Omental fat pad (tissue), 4 donors: Measurements from ENCODE around the gene ZBTB7B. TPM values are rescaled to one million over a fixed set of nuclear protein-coding genes. Genes with fewer than 3 reads are reported as not detected.
A peak's percentile ranks its signal among the peaks of the same experiment; 100 is the strongest.

Source experiments
- ATAC-seq: fragments of 150-250 bp; one replicate; pipeline ENCODE4 v1.9.1; 2016; ENCODE audit warnings: mild to moderate bottlenecking, moderate library complexity; ENCODE audit not compliant: low FRiP score
- DNase-seq: peaks from one replicate; pipeline ENCODE4 v3.0.0-alpha.2; 2019; ENCODE audit warnings: low spot score
- CTCF ChIP-seq, 3 donors: fragments of 450-650 bp; IDR thresholded peaks; one replicate each; pipeline ENCODE4 v1.5.1; 2016 to 2017; ENCODE audit warnings: antibody characterized with exemption in 3 of 3, mild to moderate bottlenecking in 3 of 3, moderate library complexity in 2 of 3
- total RNA-seq, 4 donors: library from RNA; depleted of rRNA; stranded (reverse); fragments of >200 nt; gene quantifications; one replicate each; pipeline ENCODE4 v1.1.0, GENCODE V29; 2016

ZBTB7B gene
- total RNA-seq, 4 donors from 2014 or later = 38.6 to 66.4 (median 49.2) TPM

DNA sequence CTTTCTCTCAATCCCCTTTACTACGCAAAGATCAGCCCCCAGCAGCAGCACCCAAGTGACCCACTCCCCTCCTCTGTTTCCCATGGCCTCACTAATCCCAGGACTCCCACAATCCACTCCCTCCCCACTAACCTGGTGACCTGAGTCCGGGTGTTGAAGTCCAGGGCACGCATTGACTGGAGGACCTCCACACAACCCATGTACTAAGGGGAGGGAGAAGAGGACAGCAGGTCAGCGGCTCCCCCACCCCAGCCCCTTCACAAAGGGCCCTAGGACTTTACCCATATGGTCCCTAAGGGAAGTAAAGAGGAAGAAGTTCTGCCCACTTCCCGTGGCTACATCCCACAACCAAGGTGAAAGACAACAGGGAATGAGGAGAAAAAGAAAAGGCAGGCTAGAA lies 33.4 kb upstream of the ZBTB7B start:
- ATAC-seq (no peak), DNase-seq (no peak)

DNA sequence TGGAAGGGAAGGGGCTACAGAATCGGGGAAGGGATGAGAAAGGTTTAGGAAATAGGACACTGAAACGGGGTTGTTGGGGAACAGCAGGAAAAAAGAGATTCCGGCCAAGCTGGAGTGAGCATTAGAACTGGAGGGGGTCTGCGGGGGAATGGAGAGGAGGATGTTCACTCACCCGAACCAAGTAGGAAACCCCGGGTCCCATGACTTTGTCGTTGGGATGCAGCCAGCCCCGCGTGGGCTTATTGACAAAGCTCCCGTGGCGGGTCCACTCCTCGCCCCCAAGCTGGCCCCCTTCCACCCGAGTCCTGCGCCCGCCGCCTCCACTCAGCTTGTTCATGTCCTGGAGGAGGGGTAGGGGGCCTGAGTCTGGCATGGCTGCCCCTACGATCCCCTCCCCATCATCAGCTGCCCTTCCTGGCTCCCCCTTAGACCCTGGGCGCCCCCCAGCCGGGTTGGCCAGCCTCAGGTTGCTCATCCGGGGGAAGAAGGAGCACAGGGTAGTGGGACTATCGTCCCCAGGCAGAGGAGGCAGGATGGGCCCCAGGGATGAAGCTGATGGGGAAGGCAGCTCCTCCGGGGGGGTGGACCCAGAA lies 32.6 kb upstream of the ZBTB7B start:
- ATAC-seq (no peak), DNase-seq (no peak)
- no peak for TF ChIP-seq CTCF (IDR thresholded peaks at IDR 0.05)

More for the DNA sequence above, 33.4 kb upstream of the ZBTB7B start:
- no peak for TF ChIP-seq CTCF (IDR thresholded peaks at IDR 0.05)

- TF ChIP-seq CTCF (IDR thresholded peaks at IDR 0.05) = no peak
- DNase-seq (peak; percentile 82), ATAC-seq (peak; percentile 61)
Measured at GRCh38 chr1:154970631-154971340, 31.8 kb upstream of the ZBTB7B start, which contains the start of gene SHC1. Gene SHC1, minus strand, starts transcription at chr1:154970747. Its CDS starts 221 bp downstream, at chr1:154970526.

DNA sequence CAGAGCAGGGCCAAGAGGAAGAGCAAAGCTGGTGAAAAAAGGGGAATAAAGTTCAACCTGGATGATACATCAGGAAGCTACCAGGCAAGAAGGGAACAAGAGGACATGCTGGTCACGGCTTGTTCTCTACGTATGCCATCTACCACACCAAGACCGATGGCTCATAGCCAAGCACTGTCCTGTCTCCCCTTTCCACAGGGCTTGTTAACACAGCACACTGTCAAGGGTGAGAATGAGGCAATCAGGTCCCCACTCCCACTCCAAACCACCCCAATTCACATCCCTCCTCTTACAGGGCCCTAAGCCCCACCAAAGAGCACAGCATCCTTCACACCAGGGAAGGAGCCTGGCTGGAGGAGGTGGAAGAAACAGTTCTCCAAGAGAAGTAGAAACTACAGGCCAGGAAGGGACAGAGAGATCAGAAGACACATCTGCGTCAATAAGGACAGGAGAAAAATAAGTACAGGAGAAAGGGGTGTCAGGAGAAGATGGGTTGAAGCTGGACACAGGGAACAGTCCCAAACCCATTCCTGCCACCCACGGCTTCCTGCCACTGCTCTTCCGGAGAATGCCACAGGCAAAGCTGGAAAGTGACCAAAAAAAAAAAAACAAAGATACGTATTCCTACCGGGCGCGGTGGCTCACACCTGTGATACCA lies 31.1 kb upstream of the ZBTB7B start:
- no peak for DNase-seq
- TF ChIP-seq CTCF (IDR thresholded peaks at IDR 0.05) = no peak
- ATAC-seq = no peak

DNA sequence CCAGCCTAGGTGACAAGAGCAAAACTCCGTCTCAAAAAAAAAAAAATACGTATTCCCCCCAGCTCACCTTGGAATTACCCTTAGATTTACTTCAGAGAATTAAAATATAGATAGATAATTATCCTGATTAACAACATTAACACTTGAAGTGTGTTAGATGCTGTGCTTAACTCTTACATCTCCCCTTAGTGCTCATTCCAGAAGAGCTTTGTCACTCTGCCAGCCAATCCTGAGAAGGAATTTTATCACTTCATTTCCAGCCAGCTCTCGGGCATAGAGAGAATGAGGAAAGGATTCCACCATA lies 30.4 kb upstream of the ZBTB7B start:
- DNase-seq = no peak
- ATAC-seq = no peak
- TF ChIP-seq CTCF (IDR thresholded peaks at IDR 0.05) = no peak

GRCh38 chr1:154972517-154973343 lies 29.9 kb upstream of the ZBTB7B start:
- TF ChIP-seq CTCF (IDR thresholded peaks at IDR 0.05) = no peak
- peak; percentile 13 for ATAC-seq
- DNase-seq = no peak
